ENCODE measurements around the gene VSTM2L. TPM values are rescaled to one million over a fixed set of nuclear protein-coding genes. Genes with fewer than 3 reads are reported as not detected.

Gene VSTM2L
- total and polyA plus RNA-seq, 5 experiments from 2014 or later = not detected

- Mint-ChIP-seq H3K9me3 (no peaks in the 10 kb centered on the region), H3K4me3 (no peak overlapping the region), H3K27ac (no peak overlapping the region), H3K4me1 (peaks cover 0 to 5% (median 0%) of the 10 kb centered on the region in 4 donors), H3K36me3 (no peaks in the 10 kb centered on the region), H3K27me3 (peaks cover 0 to 6% (median 0%) of the 10 kb centered on the region in 5 donors)
- POLR2A ChIA-PET = no interaction called here
- no peak for ATAC-seq
- DNase-seq = no peak
Measured at GRCh38 chr20:37882961-37883712, 19.8 kb upstream of the VSTM2L start.

- no peak overlapping the region for H3K27ac Mint-ChIP-seq
- H3K36me3 Mint-ChIP-seq = no peaks in the 10 kb centered on the region
- peaks cover 0 to 7% (median 0%) of the 10 kb centered on the region in 5 donors for H3K27me3 Mint-ChIP-seq
- DNase-seq = no peak
- peaks cover 0 to 5% (median 0%) of the 10 kb centered on the region in 4 donors for H3K4me1 Mint-ChIP-seq
- no peak for ATAC-seq
- H3K9me3 Mint-ChIP-seq = no peaks in the 10 kb centered on the region
- POLR2A ChIA-PET = no interaction called here
- no peak overlapping the region for H3K4me3 Mint-ChIP-seq
Measured at GRCh38 chr20:37885042-37885441, 17.9 kb upstream of the VSTM2L start.

GRCh38 chr20:37885593-37886503 is 17.1 kb upstream of the VSTM2L start:
- Mint-ChIP-seq H3K4me1 (peaks cover 0 to 5% (median under 1%) of the 10 kb centered on the region in 4 donors), H3K9me3 (no peaks in the 10 kb centered on the region), H3K27ac (no peak overlapping the region), H3K27me3 (peaks cover 0 to 7% (median 0%) of the 10 kb centered on the region in 5 donors), H3K4me3 (no peak overlapping the region), H3K36me3 (no peaks in the 10 kb centered on the region)
- POLR2A ChIA-PET = no interaction called here
- no peak for DNase-seq
- ATAC-seq = no peak

GRCh38 chr20:37886851-37887297 is 16.1 kb upstream of the VSTM2L start:
- Mint-ChIP-seq H3K9me3 (no peaks in the 10 kb centered on the region), H3K27me3 (peaks cover 0 to 8% (median 0%) of the 10 kb centered on the region in 5 donors), H3K36me3 (no peaks in the 10 kb centered on the region), H3K27ac (no peak overlapping the region), H3K4me3 (no peak overlapping the region), H3K4me1 (peaks cover 0 to 3% (median under 1%) of the 10 kb centered on the region in 4 donors)
- POLR2A ChIA-PET = no interaction called here
- DNase-seq = no peak
- no peak for ATAC-seq

- no peak for ATAC-seq
- Mint-ChIP-seq H3K27ac (no peak overlapping the region), H3K4me3 (no peak overlapping the region), H3K27me3 (peaks cover 0 to 8% (median 0%) of the 10 kb centered on the region in 5 donors), H3K36me3 (no peaks in the 10 kb centered on the region), H3K4me1 (peaks cover 0 to 3% (median under 1%) of the 10 kb centered on the region in 4 donors), H3K9me3 (no peaks in the 10 kb centered on the region)
- DNase-seq = no peak
- POLR2A ChIA-PET = no interaction called here
Measured at GRCh38 chr20:37888641-37889040, 14.3 kb upstream of the VSTM2L start.

- Mint-ChIP-seq H3K36me3 (no peaks in the 10 kb centered on the region), H3K4me1 (peaks cover 0 to 3% (median under 1%) of the 10 kb centered on the region in 4 donors), H3K9me3 (no peaks in the 10 kb centered on the region), H3K27me3 (peaks cover 0 to 7% (median 0%) of the 10 kb centered on the region in 5 donors), H3K4me3 (no peak overlapping the region), H3K27ac (no peak overlapping the region)
- ATAC-seq (no peak), DNase-seq (no peak)
- POLR2A ChIA-PET = no interaction called here
Measured at GRCh38 chr20:37890108-37890507, 12.8 kb upstream of the VSTM2L start.

- H3K27ac Mint-ChIP-seq = no peak overlapping the region
- DNase-seq (no peak), ATAC-seq (no peak)
- peaks cover 0 to 7% (median 0%) of the 10 kb centered on the region in 5 donors for H3K27me3 Mint-ChIP-seq
- no peak overlapping the region for H3K4me3 Mint-ChIP-seq
- H3K4me1 Mint-ChIP-seq = peaks cover 0 to 3% (median under 1%) of the 10 kb centered on the region in 4 donors
- POLR2A ChIA-PET = no interaction called here
- no peaks in the 10 kb centered on the region for H3K9me3 Mint-ChIP-seq
- H3K36me3 Mint-ChIP-seq = no peaks in the 10 kb centered on the region
Measured at GRCh38 chr20:37890643-37891042, 12.3 kb upstream of the VSTM2L start.

- no peak overlapping the region for H3K27ac Mint-ChIP-seq
- POLR2A ChIA-PET = no interaction called here
- no peak for DNase-seq
Measured at GRCh38 chr20:37892001-37892400, 10.9 kb upstream of the VSTM2L start.

GRCh38 chr20:37893566-37894241 is 9.2 kb upstream of the VSTM2L start:
- Mint-ChIP-seq H3K4me3 (no peak overlapping the region), H3K27me3 (peaks cover 0 to 9% (median 1%) of the 10 kb centered on the region in 5 donors), H3K9me3 (no peaks in the 10 kb centered on the region), H3K27ac (peak overlapping the region in 1 of 10 donors; percentile 57), H3K36me3 (no peaks in the 10 kb centered on the region), H3K4me1 (peaks cover 0 to 2% (median 0%) of the 10 kb centered on the region in 4 donors)
- ATAC-seq (no peak), DNase-seq (no peak)
- POLR2A ChIA-PET = no interaction called here

More at GRCh38 chr20:37892001-37892400, 10.9 kb upstream of the VSTM2L start:
- ATAC-seq = no peak
- Mint-ChIP-seq H3K27me3 (peaks cover 0 to 7% (median 0%) of the 10 kb centered on the region in 5 donors), H3K36me3 (no peaks in the 10 kb centered on the region), H3K4me3 (no peak overlapping the region), H3K4me1 (peaks cover 0 to 3% (median under 1%) of the 10 kb centered on the region in 4 donors), H3K9me3 (no peaks in the 10 kb centered on the region)

- Mint-ChIP-seq H3K4me1 (peaks cover 0 to 2% (median 0%) of the 10 kb centered on the region in 4 donors), H3K9me3 (no peaks in the 10 kb centered on the region), H3K27ac (no peak overlapping the region), H3K36me3 (no peaks in the 10 kb centered on the region), H3K27me3 (peaks cover 0 to 16% (median 6%) of the 10 kb centered on the region in 5 donors), H3K4me3 (peak overlapping the region in 1 of 10 donors; percentile 40)
- ATAC-seq = no peak
- POLR2A ChIA-PET = no interaction called here
- no peak for DNase-seq
Measured at GRCh38 chr20:37894454-37894853, 8.5 kb upstream of the VSTM2L start.

- H3K4me1 Mint-ChIP-seq = peaks cover 0 to 2% (median 0%) of the 10 kb centered on the region in 4 donors
- POLR2A ChIA-PET = no interaction called here
- H3K9me3 Mint-ChIP-seq = no peaks in the 10 kb centered on the region
- H3K4me3 Mint-ChIP-seq = no peak overlapping the region
- no peak overlapping the region for H3K27ac Mint-ChIP-seq
- DNase-seq = no peak
- H3K27me3 Mint-ChIP-seq = peaks cover 5 to 23% (median 13%) of the 10 kb centered on the region in 5 donors
- no peaks in the 10 kb centered on the region for H3K36me3 Mint-ChIP-seq
- no peak for ATAC-seq
Measured at GRCh38 chr20:37895166-37895565, 7.8 kb upstream of the VSTM2L start.

GRCh38 chr20:37896932-37897548 is 5.9 kb upstream of the VSTM2L start:
- no peak for DNase-seq
- H3K9me3 Mint-ChIP-seq = peaks cover 0 to under 1% (median 0%) of the 10 kb centered on the region in 9 donors
- ATAC-seq = no peak
- peaks cover 0 to 4% (median 3%) of the 10 kb centered on the region in 3 donors for H3K36me3 Mint-ChIP-seq
- peak overlapping the region in 1 of 10 donors; percentile 29 for H3K27ac Mint-ChIP-seq
- H3K27me3 Mint-ChIP-seq = peaks cover 15 to 42% (median 24%) of the 10 kb centered on the region in 5 donors
- peaks cover 3 to 11% (median 4%) of the 10 kb centered on the region in 4 donors for H3K4me1 Mint-ChIP-seq
- POLR2A ChIA-PET = no interaction called here
- H3K4me3 Mint-ChIP-seq = no peak overlapping the region

Measured in naive thymus-derived CD8-positive, alpha-beta T cell (primary cell).